ENCODE measurements around the gene SRI.
"Not testable (repeated sequence)": the region's sequence is repeated elsewhere in the genome, so short reads cannot be mapped to it uniquely, and the experiment has no call there.

SRI gene

GRCh38 chr7:88262562-88262961 is 42.7 kb upstream of the SRI start:
- no peak for DNase-seq (ENCODE audit: low read depth)
- H3K4me3 ChIP-seq (ENCODE audit: low read depth, low read length) = no peak overlapping the region
- no peak for TF ChIP-seq MYC (IDR thresholded peaks at IDR 0.05; ENCODE audit: low read depth, low read length)
- TF ChIP-seq POLR2A (IDR thresholded peaks at IDR 0.05; ENCODE audit: extremely low read depth, insufficient read length) = no peak
- no peak for TF ChIP-seq CTCF (IDR thresholded peaks at IDR 0.05; ENCODE audit: low read depth, low read length)
- no peak for TF ChIP-seq MAX (IDR thresholded peaks at IDR 0.05; ENCODE audit: low read depth, low read length)

GRCh38 chr7:88260719-88261118 is 40.9 kb upstream of the SRI start:
- no peak overlapping the region for H3K4me3 ChIP-seq (ENCODE audit: low read depth, low read length)
- DNase-seq (ENCODE audit: low read depth) = no peak
- TF ChIP-seq MAX (IDR thresholded peaks at IDR 0.05; ENCODE audit: low read depth, low read length) = no peak
- no peak for TF ChIP-seq MYC (IDR thresholded peaks at IDR 0.05; ENCODE audit: low read depth, low read length)
- TF ChIP-seq CTCF (IDR thresholded peaks at IDR 0.05; ENCODE audit: low read depth, low read length) = no peak
- no peak for TF ChIP-seq POLR2A (IDR thresholded peaks at IDR 0.05; ENCODE audit: extremely low read depth, insufficient read length)

GRCh38 chr7:88259656-88260380 is 40.0 kb upstream of the SRI start:
- no peak overlapping the region for H3K4me3 ChIP-seq (ENCODE audit: low read depth, low read length)

GRCh38 chr7:88258296-88258695 is 38.5 kb upstream of the SRI start:
- not testable (repeated sequence) for DNase-seq (ENCODE audit: low read depth)

More at GRCh38 chr7:88259656-88260380, 40.0 kb upstream of the SRI start:
- no peak for TF ChIP-seq MYC (IDR thresholded peaks at IDR 0.05; ENCODE audit: low read depth, low read length)
- no peak for TF ChIP-seq POLR2A (IDR thresholded peaks at IDR 0.05; ENCODE audit: extremely low read depth, insufficient read length)
- TF ChIP-seq CTCF (IDR thresholded peaks at IDR 0.05; ENCODE audit: low read depth, low read length) = no peak
- TF ChIP-seq MAX (IDR thresholded peaks at IDR 0.05; ENCODE audit: low read depth, low read length) = no peak
- DNase-seq (ENCODE audit: low read depth) = no peak

GRCh38 chr7:88256906-88257305 is 37.1 kb upstream of the SRI start:
- no peak overlapping the region for H3K4me3 ChIP-seq (ENCODE audit: low read depth, low read length)
- TF ChIP-seq MYC (IDR thresholded peaks at IDR 0.05; ENCODE audit: low read depth, low read length) (no peak), POLR2A (IDR thresholded peaks at IDR 0.05; ENCODE audit: extremely low read depth, insufficient read length) (no peak), CTCF (IDR thresholded peaks at IDR 0.05; ENCODE audit: low read depth, low read length) (no peak), MAX (IDR thresholded peaks at IDR 0.05; ENCODE audit: low read depth, low read length) (no peak)
- DNase-seq (ENCODE audit: low read depth) = no peak

More at GRCh38 chr7:88258296-88258695, 38.5 kb upstream of the SRI start:
- not testable (repeated sequence) for H3K4me3 ChIP-seq (ENCODE audit: low read depth, low read length)

- no peak for TF ChIP-seq MYC (IDR thresholded peaks at IDR 0.05; ENCODE audit: low read depth, low read length)
- TF ChIP-seq MAX (IDR thresholded peaks at IDR 0.05; ENCODE audit: low read depth, low read length) = no peak
- TF ChIP-seq CTCF (IDR thresholded peaks at IDR 0.05; ENCODE audit: low read depth, low read length) = no peak
- no peak for TF ChIP-seq POLR2A (IDR thresholded peaks at IDR 0.05; ENCODE audit: extremely low read depth, insufficient read length)
- DNase-seq (ENCODE audit: low read depth) = no peak
- H3K4me3 ChIP-seq (ENCODE audit: low read depth, low read length) = no peak overlapping the region
These were observed 35.0 kb upstream of the SRI start for GRCh38 chr7:88254721-88255424.
